HEK293T (cell line): ENCODE results near the gene TAGLN2.

Experiments used
- ELF4 ChIP-seq: fragments of 450-650 bp; IDR thresholded peaks from 2 replicates; pipeline ENCODE4 v1.6.1; 2017; ENCODE audit warnings: antibody characterized with exemption
- FOXA1 ChIP-seq: fragments of 450-650 bp; IDR thresholded peaks from 2 replicates; pipeline ENCODE4 v1.6.1; 2016; ENCODE audit warnings: mild to moderate bottlenecking
- FOXK2 ChIP-seq: fragments of 450-650 bp; IDR thresholded peaks from 2 replicates; pipeline ENCODE4 v1.6.1; 2016; ENCODE audit warnings: mild to moderate bottlenecking
- FOXM1 ChIP-seq: fragments of 450-650 bp; IDR thresholded peaks from 2 replicates; pipeline ENCODE4 v1.6.1; 2017; ENCODE audit warnings: mild to moderate bottlenecking, borderline replicate concordance
- NFRKB ChIP-seq: fragments of 450-650 bp; IDR thresholded peaks from 2 replicates; pipeline ENCODE4 v1.6.1; 2016; ENCODE audit warnings: mild to moderate bottlenecking, moderate library complexity
- SP1 ChIP-seq: fragments of 450-650 bp; IDR thresholded peaks from 2 replicates; pipeline ENCODE4 v1.6.1; 2017

DNA sequence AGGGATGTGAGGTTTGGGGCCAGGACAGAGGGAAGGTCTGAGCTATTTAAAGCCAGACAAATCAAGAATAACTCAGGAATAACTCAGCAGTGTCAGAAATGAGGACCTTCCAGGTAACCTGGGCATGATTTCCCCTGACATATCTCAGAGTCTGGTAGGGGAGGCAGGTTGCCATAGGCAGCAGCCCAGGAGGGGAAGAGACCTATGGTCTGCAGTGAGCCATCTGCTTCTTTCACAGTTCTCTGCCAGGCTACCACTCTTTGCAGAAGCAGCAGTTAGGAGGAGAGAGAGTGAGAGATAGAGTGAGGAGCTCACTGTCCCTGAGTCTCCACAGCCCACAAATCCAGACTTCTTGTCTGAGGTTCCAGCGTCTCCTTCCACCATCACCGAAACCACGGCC is 56.5 kb downstream of the TAGLN2 start:
- TF ChIP-seq FOXM1 (no peak), SP1 (no peak), ELF4 (no peak), FOXK2 (no peak), NFRKB (no peak), FOXA1 (no peak)
